K562 (cell line): ENCODE measurements around the gene SESN3. TPM values are rescaled to one million over a fixed set of nuclear protein-coding genes. Genes with fewer than 3 reads are reported as not detected.
A peak's percentile ranks its signal among the peaks of the same experiment; 100 is the strongest.

Experiments
- ATAC-seq: fragments of 200-7000 bp; cut with Tn5 transposase; 3 replicates; pipeline ENCODE4 v1.9.1; 2020; ENCODE audit warnings: moderate library complexity
- BruUV-seq: library from RNA; stranded (reverse); fragments of 400-500 nt; replicated peaks from 2 replicates; lab custom pipeline; 2021; lab: Mats Ljungman, UMichigan
- CTCF ChIA-PET: fragments of 300-600 bp; formaldehyde crosslinking; extraction: SDS; loops from one replicate; lab custom pipeline; 2021; ENCODE audit warnings: low intra/inter-chr PET ratio; lab: Yijun Ruan, JAX
- POLR2A ChIA-PET: fragments of 300-600, 350-650 bp; sonication (Branson Sonifier 250); formaldehyde crosslinking; extraction: SDS; loops from one replicate; lab custom pipeline; 2021; ENCODE audit warnings: antibody characterized with exemption, inconsistent platforms; lab: Yijun Ruan, JAX
- DNase-seq, 4 experiments: peaks; one replicate each; pipeline versions ENCODE4 v3.0.0 to v3.0.0-alpha.2; 2011 to 2018; ENCODE audit warnings: low spot score in 3 of 4, mixed read lengths in 3 of 4; ENCODE audit errors: extremely low read depth in 1 of 4
- FAIRE-seq: peaks from 2 replicates; lab custom pipeline; 2011; peaks lifted over from hg19 to GRCh38; lab: Jason Lieb, UNC
- H2AFZ ChIP-seq: 2 replicates; pipeline ENCODE4 v1.6.0; 2011; ENCODE audit warnings: low read depth, low read length, control low read depth, inconsistent platforms
- H3K27ac ChIP-seq: fragments of 200-600 bp; 3 replicates; pipeline ENCODE4 v1.8.0; 2011; ENCODE audit warnings: low read depth, mild to moderate bottlenecking, control low read depth, inconsistent platforms, low read length, moderate library complexity, mixed read lengths; ENCODE audit errors: extremely low read depth
- H3K27me3 ChIP-seq, 2 experiments: fragments of 300-600 bp in 1 of 2; 2 replicates in 1 of 2; 3 replicates in 1 of 2; pipeline versions ENCODE4 v1.6.0 to v1.8.0; 2011; ENCODE audit warnings: inconsistent platforms in 2 of 2, low read length in 2 of 2, mild to moderate bottlenecking in 1 of 2, mixed read lengths in 1 of 2, moderate library complexity in 1 of 2; ENCODE audit not compliant: control insufficient read depth in 2 of 2, insufficient read depth in 2 of 2
- H3K36me3 ChIP-seq: fragments of 300-600 bp; 3 replicates; pipeline ENCODE4 v1.8.0; 2011; ENCODE audit warnings: mild to moderate bottlenecking, low read length, inconsistent platforms; ENCODE audit not compliant: control insufficient read depth, insufficient read depth
- H3K4me1 ChIP-seq, 2 experiments: fragments of 200-600 bp in 1 of 2; replicated peaks in 1 of 2; 2 replicates in 1 of 2; 3 replicates in 1 of 2; pipeline versions ENCODE4 v1.5.1 to v1.8.0; 2011; ENCODE audit warnings: inconsistent platforms in 2 of 2, low read length in 2 of 2, mild to moderate bottlenecking in 1 of 2, mixed read lengths in 1 of 2, moderate library complexity in 1 of 2; ENCODE audit not compliant: control insufficient read depth in 2 of 2, insufficient read depth in 2 of 2
- H3K4me2 ChIP-seq: 2 replicates; pipeline ENCODE4 v1.6.1; 2011; ENCODE audit warnings: low read length, control low read depth, inconsistent platforms, mixed read lengths; ENCODE audit not compliant: insufficient read depth
- H3K4me3 ChIP-seq: fragments of 200-600 bp; sonication (generic), shearing (Covaris generic); 2 replicates; pipeline ENCODE4 v1.5.1; 2016; ENCODE audit warnings: control low read depth, inconsistent platforms
- H3K79me2 ChIP-seq: fragments of 200-600 bp; 3 replicates; pipeline ENCODE4 v1.8.0; 2011; ENCODE audit warnings: low read length, inconsistent platforms; ENCODE audit not compliant: control insufficient read depth, insufficient read depth
- H3K9ac ChIP-seq, 2 experiments: 2 replicates each; pipeline versions ENCODE4 v1.6.0 to v1.6.1; 2011; ENCODE audit warnings: low read depth in 2 of 2, low read length in 2 of 2, control low read depth in 1 of 2, inconsistent platforms in 1 of 2, mild to moderate bottlenecking in 1 of 2, mixed read lengths in 1 of 2; ENCODE audit not compliant: insufficient read depth in 1 of 2
- H3K9me1 ChIP-seq: one replicate; pipeline ENCODE4 v1.6.0; 2011; ENCODE audit warnings: inconsistent platforms, mild to moderate bottlenecking, low read length, moderate library complexity; ENCODE audit not compliant: control insufficient read depth, insufficient read depth
- H3K9me3 ChIP-seq: replicated peaks from 2 replicates; pipeline ENCODE4 v1.5.1; 2011; ENCODE audit warnings: low read depth, low read length, inconsistent platforms; ENCODE audit not compliant: control insufficient read depth, insufficient read depth
- H4K20me1 ChIP-seq: replicated peaks from 2 replicates; pipeline ENCODE4 v1.6.1; 2011; ENCODE audit warnings: low read length, inconsistent platforms, mixed read lengths; ENCODE audit not compliant: control insufficient read depth, insufficient read depth
- C11orf30 ChIP-seq: fragments of 450-650 bp; IDR thresholded peaks from 2 replicates; pipeline ENCODE4 v1.6.1; 2016; ENCODE audit warnings: low read depth, mild to moderate bottlenecking
- MAFF ChIP-seq: IDR thresholded peaks from 2 replicates; pipeline ENCODE4 v1.6.1; 2012; ENCODE audit warnings: low read length, improper control_type of control experiment
- MAFG ChIP-seq: fragments of 450-650 bp; conservative IDR thresholded peaks from 2 replicates; pipeline ENCODE4 v1.6.1; 2016; ENCODE audit warnings: missing genetic modification characterization, missing compliant biosample characterization
- NCOR1 ChIP-seq: fragments of 450-650 bp; IDR thresholded peaks from 2 replicates; pipeline ENCODE4 v1.6.1; 2016; ENCODE audit warnings: mild to moderate bottlenecking, moderate library complexity
- POU5F1 ChIP-seq: fragments of 150-350 bp; IDR thresholded peaks from 2 replicates; pipeline ENCODE4 v1.6.1; 2014; ENCODE audit warnings: borderline replicate concordance, low read length, low read depth, mild to moderate bottlenecking; ENCODE audit not compliant: partially characterized antibody
- ZKSCAN8 ChIP-seq: fragments of 200-800 bp; sonication (Bioruptor generic); IDR thresholded peaks from 2 replicates; pipeline ENCODE4 v1.6.1; 2016; ENCODE audit warnings: missing genetic modification characterization, missing compliant biosample characterization
- ZNF316 ChIP-seq: fragments of 450-650 bp; IDR thresholded peaks from 2 replicates; pipeline ENCODE4 v1.6.1; 2016
- ZNF699 ChIP-seq: fragments of 250-450 bp; sonication (Bioruptor Pico); IDR thresholded peaks from 2 replicates; pipeline ENCODE4 v1.8.0; 2021; ENCODE audit warnings: mild to moderate bottlenecking, moderate library complexity; ENCODE audit not compliant: insufficient replicate concordance
- WGBS: fragments of 100-300 bp; shearing (Covaris generic); methylation state at CpG from one replicate; pipeline ENCODE4 v1.1.6; 2016; ENCODE audit warnings: low coverage, mixed read lengths; ENCODE audit not compliant: insufficient coverage; ENCODE audit errors: missing lambda C conversion rate; 5-methylcytosine and 5-hydroxymethylcytosine counted together
- in situ Hi-C: fragments of 300-500 bp; cut with MboI; formaldehyde crosslinking; loops from 4 replicates; pipeline ENCODE4 v1.15.0; 2018; ENCODE audit warnings: inconsistent platforms, mixed read lengths
- intact Hi-C: fragments of 100-400 bp; cut with micrococcal nuclease; formaldehyde crosslinking; loops from 2 replicates; pipeline ENCODE4 v1.14.2; 2022
- polyA plus RNA-seq, 8 experiments: library from polyadenylated mRNA; depleted of rRNA in 4 of 8; stranded (reverse) in 5 of 8; unstranded in 3 of 8; fragments of >200 nt; fragmentation: Nextera tagmentation in 2 of 8; fragmentation: Illumina TruSeq in 1 of 8; extraction: Ambion mirVana in 2 of 8; extraction: Trizol in 1 of 8; gene quantifications; 2 replicates each; pipeline versions ENCODE4 v1.2.1 to v1.2.3, GENCODE V29; 2011 to 2014; ENCODE audit warnings: inconsistent platforms in 1 of 8, missing spikeins in 1 of 8
- total RNA-seq, 7 experiments: library from RNA; depleted of rRNA in 6 of 7; stranded (reverse); fragments of >200 nt in 6 of 7; fragmentation: Illumina TruSeq in 2 of 7; extraction: Trizol in 2 of 7; gene quantifications; 2 replicates each; pipeline versions ENCODE4 v1.2.1 to v1.2.3, GENCODE V29; 2011 to 2021; ENCODE audit warnings: low replicate concordance in 1 of 7

The SESN3 gene
- total and polyA plus RNA-seq, 9 of the 15 experiments (the other 6 are each of a cell fraction or from before 2014, with no cell fraction given), result 0.44 to 2.6 (median 1.5) TPM

DNA sequence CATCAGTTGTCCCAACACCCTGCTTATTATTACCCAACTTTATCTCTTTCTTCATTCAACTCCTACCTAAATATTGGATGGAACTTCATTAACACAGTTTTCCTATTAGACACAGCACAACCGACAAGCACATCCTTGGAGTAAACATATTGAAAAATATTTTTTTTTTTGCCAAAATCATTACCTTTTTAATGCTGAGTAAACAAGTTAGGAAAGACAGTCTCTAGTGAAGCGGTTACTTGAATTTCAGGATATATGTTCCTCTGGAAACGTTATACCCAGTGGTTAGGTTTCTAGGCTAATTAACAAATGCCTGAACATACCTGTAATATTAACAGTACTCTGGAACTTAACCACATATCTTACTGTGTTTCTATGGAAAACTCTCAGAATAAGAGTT lies 11.4 kb downstream of the SESN3 start:
- H3K4me3 ChIP-seq, result no peak overlapping the region
- no peaks in the 10 kb centered on the region for H3K9me3 ChIP-seq
- TF ChIP-seq ZNF699 (no peak), ZKSCAN8 (no peak), MAFF (peak; percentile 26; the same call in 1 of the 2 replicates), ZNF316 (peak; percentile 87), POU5F1 (no peak), NCOR1 (no peak), C11orf30 (peak; percentile 67; the same call in 1 of the 2 replicates), MAFG (tag) (peak; percentile 50)
- H3K4me2 ChIP-seq, result no peak overlapping the region
- ATAC-seq, result no peak
- in situ Hi-C loops (no loop called here), intact Hi-C loops (no loop called here)
- no peaks in the 10 kb centered on the region for H4K20me1 ChIP-seq
- H3K27me3 ChIP-seq, result no peaks in the 10 kb centered on the region
- no peaks in the 10 kb centered on the region; a peak in 2 of 5 replicates for H3K4me1 ChIP-seq
- no peak for DNase-seq
- 45% methylated on average over 3 of the region's 3 CpGs for WGBS
- peak overlapping the region; percentile 49; the same call in 1 of the 2 replicates for H2AFZ ChIP-seq
- H3K27ac ChIP-seq, result no peak overlapping the region
- ChIA-PET POLR2A (interaction anchor here (1.0 kb wide), 1 partner anchor 15 kb away, joined by 4 read pairs; no protein-coding TSS in a partner anchor), CTCF (no interaction called here)
- H3K9me1 ChIP-seq, result no peaks in the 10 kb centered on the region
- no peaks in the 10 kb centered on the region for H3K36me3 ChIP-seq
- FAIRE-seq, result no peak
- 0 out of 4 replicates have a peak overlapping the region, but pooled peaks of 1 of the 2 experiments have one; percentile 60 for H3K9ac ChIP-seq
- no peaks in the 10 kb centered on the region for H3K79me2 ChIP-seq
- no TSS peak for BruUV-seq
